Body of pancreas (tissue), 4 donors: ENCODE results near the gene ARHGAP15. TPM values are rescaled to one million over a fixed set of nuclear protein-coding genes. Genes with fewer than 3 reads are reported as not detected.

Experiments used
- ATAC-seq: fragments of 150-250 bp; one replicate; pipeline ENCODE4 v1.9.1; 2016
- DNase-seq, 4 donors: peaks; one replicate each; pipeline ENCODE4 v3.0.0-alpha.2; 2019
- H3K27ac ChIP-seq, 4 donors: fragments of 200-600 bp; sonication (generic); 1 replicate in 3 of 4; 2 replicates in 1 of 4; pipeline versions ENCODE4 v1.5.1 to v1.6.1; 2016 to 2019; ENCODE audit warnings: mild to moderate bottlenecking in 1 of 4, mixed read lengths in 1 of 4, moderate library complexity in 1 of 4
- H3K27me3 ChIP-seq, 2 donors: fragments of 200-600 bp; sonication (generic); one replicate each; pipeline ENCODE4 v1.6.0; 2016; ENCODE audit warnings: mild to moderate bottlenecking in 1 of 2
- H3K36me3 ChIP-seq, 2 donors: fragments of 200-600 bp; sonication (generic); replicated peaks in 1 of 2; 2 replicates each; pipeline ENCODE4 v1.5.1; 2016; ENCODE audit warnings: low read depth in 2 of 2; ENCODE audit not compliant: insufficient read depth in 1 of 2
- H3K4me1 ChIP-seq: fragments of 200-600 bp; sonication (generic); one replicate; pipeline ENCODE4 v1.6.0; 2016
- H3K4me3 ChIP-seq, 2 donors: fragments of 200-600 bp; sonication (generic); 1 replicate in 1 of 2; 2 replicates in 1 of 2; pipeline ENCODE4 v1.5.1; 2016 to 2019
- H3K9me3 ChIP-seq, 3 donors: fragments of 200-600 bp; sonication (generic); 1 replicate in 2 of 3; 2 replicates in 1 of 3; pipeline ENCODE4 v1.5.1; 2016
- CTCF ChIP-seq, 7 experiments: fragments of 450-650 bp in 4 of 7; fragments of 200-600 bp in 3 of 7; sonication (generic) in 3 of 7; IDR thresholded peaks; one replicate each; pipeline ENCODE4 v1.5.1; 2016 to 2019; ENCODE audit warnings: antibody characterized with exemption in 7 of 7
- POLR2A ChIP-seq, 3 donors: fragments of 450-650 bp; IDR thresholded peaks; one replicate each; pipeline ENCODE4 v1.6.1; 2016; ENCODE audit warnings: antibody characterized with exemption in 3 of 3, mild to moderate bottlenecking in 2 of 3
- WGBS, 2 donors: methylation state at CpG; one replicate each; pipeline ENCODE4 v1.1.5; 2017; 5-methylcytosine and 5-hydroxymethylcytosine counted together
- intact Hi-C: fragments of 100-400 bp; cut with DNase I; formaldehyde crosslinking; loops from one replicate; pipeline ENCODE4 v1.15.1; 2023
- total RNA-seq, 2 donors: library from RNA; depleted of rRNA; stranded (reverse); fragments of >200 nt; gene quantifications; one replicate each; pipeline ENCODE4 v1.1.0, GENCODE V29; 2016

ARHGAP15 gene
- total RNA-seq, 2 donors from 2014 or later: 1.3 TPM; not detected in 1

GRCh38 chr2:143204062-143204461 is 74.8 kb downstream of the ARHGAP15 start:
- H3K9me3 ChIP-seq: no peaks in the 10 kb centered on the region
- no peaks in the 10 kb centered on the region for H3K27me3 ChIP-seq
- 65 to 73% methylated on average over 4 of the region's 4 CpGs for WGBS, 2 donors
- DNase-seq (no peak), ATAC-seq (no peak)
- H3K27ac ChIP-seq: no peak overlapping the region
- no peak overlapping the region for H3K4me3 ChIP-seq
- no peaks in the 10 kb centered on the region for H3K36me3 ChIP-seq
- intact Hi-C loops: no loop called here
- no peak for TF ChIP-seq POLR2A (IDR thresholded peaks at IDR 0.05)
- no peak for TF ChIP-seq CTCF (IDR thresholded peaks at IDR 0.05)
- no peaks in the 10 kb centered on the region for H3K4me1 ChIP-seq

- Histone ChIP-seq H3K4me3 (no peak overlapping the region), H3K27ac (no peak overlapping the region), H3K4me1 (no peaks in the 10 kb centered on the region), H3K36me3 (no peaks in the 10 kb centered on the region), H3K27me3 (no peaks in the 10 kb centered on the region), H3K9me3 (no peaks in the 10 kb centered on the region)
- WGBS, 2 donors: 68 to 70% methylated on average over 1 of the region's 1 CpG
- peak in 5 of 7 experiments; percentile 14 to 28 (median 18) for TF ChIP-seq CTCF (IDR thresholded peaks at IDR 0.05)
- TF ChIP-seq POLR2A (IDR thresholded peaks at IDR 0.05): no peak
- ATAC-seq (peak; percentile 24), DNase-seq (no peak)
- intact Hi-C loops: no loop called here
Measured at GRCh38 chr2:143205106-143205764, 76.0 kb downstream of the ARHGAP15 start.

- Histone ChIP-seq H3K36me3 (no peaks in the 10 kb centered on the region), H3K27me3 (no peaks in the 10 kb centered on the region), H3K4me3 (no peak overlapping the region), H3K9me3 (no peaks in the 10 kb centered on the region), H3K27ac (no peak overlapping the region), H3K4me1 (no peaks in the 10 kb centered on the region)
- WGBS, 2 donors: 62 to 68% methylated on average over 6 of the region's 6 CpGs
- no peak for DNase-seq
- no peak for ATAC-seq
- intact Hi-C loops: no loop called here
- TF ChIP-seq CTCF (IDR thresholded peaks at IDR 0.05) (no peak), POLR2A (IDR thresholded peaks at IDR 0.05) (no peak)
Measured at GRCh38 chr2:143209570-143210445, 80.6 kb downstream of the ARHGAP15 start.

- no peak for ATAC-seq
- Histone ChIP-seq H3K27me3 (no peaks in the 10 kb centered on the region), H3K4me1 (no peaks in the 10 kb centered on the region), H3K36me3 (no peaks in the 10 kb centered on the region), H3K9me3 (no peaks in the 10 kb centered on the region), H3K27ac (no peak overlapping the region), H3K4me3 (no peak overlapping the region)
- no peak for DNase-seq
- intact Hi-C loops: no loop called here
- TF ChIP-seq CTCF (IDR thresholded peaks at IDR 0.05) (no peak), POLR2A (IDR thresholded peaks at IDR 0.05) (no peak)
- 93 to 97% methylated on average over 1 of the region's 1 CpG for WGBS, 2 donors
Measured at GRCh38 chr2:143210446-143210819, 81.2 kb downstream of the ARHGAP15 start.
